ENCODE results near the gene PANK4.

PANK4 gene

GRCh38 chr1:2512862-2513421, 13.5 kb downstream of the PANK4 start:
- no peak for DNase-seq (ENCODE audit: low read depth)

- DNase-seq (ENCODE audit: low read depth), result no peak
These were observed 15.8 kb downstream of the PANK4 start for GRCh38 chr1:2510366-2511155.

GRCh38 chr1:2509589-2509988, 16.8 kb downstream of the PANK4 start:
- no peak for DNase-seq (ENCODE audit: low read depth)

GRCh38 chr1:2508751-2509150, 17.6 kb downstream of the PANK4 start:
- no peak for DNase-seq (ENCODE audit: low read depth)

- no peak for DNase-seq (ENCODE audit: low read depth)
These were observed 18.2 kb downstream of the PANK4 start for GRCh38 chr1:2508180-2508579.

- DNase-seq (ENCODE audit: low read depth), result no peak
These were observed 18.6 kb downstream of the PANK4 start for GRCh38 chr1:2507744-2508155.

GRCh38 chr1:2506901-2507565, 19.4 kb downstream of the PANK4 start:
- no peak for DNase-seq (ENCODE audit: low read depth)

- DNase-seq (ENCODE audit: low read depth), result no peak
These were observed 20.2 kb downstream of the PANK4 start for GRCh38 chr1:2506007-2506860.

- no peak for DNase-seq (ENCODE audit: low read depth)
These were observed 20.9 kb downstream of the PANK4 start for GRCh38 chr1:2505461-2505994.

GRCh38 chr1:2504949-2505272, 21.5 kb downstream of the PANK4 start:
- no peak for DNase-seq (ENCODE audit: low read depth)

- DNase-seq (ENCODE audit: low read depth), result no peak
These were observed 22.0 kb downstream of the PANK4 start for GRCh38 chr1:2504225-2504948.

GRCh38 chr1:2503554-2504224, 22.7 kb downstream of the PANK4 start:
- DNase-seq (ENCODE audit: low read depth), result no peak

- no peak for DNase-seq (ENCODE audit: low read depth)
These were observed 23.5 kb downstream of the PANK4 start for GRCh38 chr1:2502661-2503553.

- no peak for DNase-seq (ENCODE audit: low read depth)
These were observed 24.2 kb downstream of the PANK4 start for GRCh38 chr1:2502210-2502609.

GRCh38 chr1:2501820-2502119, 24.6 kb downstream of the PANK4 start:
- no peak for DNase-seq (ENCODE audit: low read depth)

- DNase-seq (ENCODE audit: low read depth), result no peak
These were observed 25.2 kb downstream of the PANK4 start for GRCh38 chr1:2501041-2501819.

- no peak for DNase-seq (ENCODE audit: low read depth)
These were observed 26.3 kb downstream of the PANK4 start for GRCh38 chr1:2499986-2500596.

GRCh38 chr1:2499260-2499659, 27.1 kb downstream of the PANK4 start:
- no peak for DNase-seq (ENCODE audit: low read depth)

- DNase-seq (ENCODE audit: low read depth), result no peak
These were observed 27.7 kb downstream of the PANK4 start for GRCh38 chr1:2498648-2499047.

All from fibroblast of gingiva (primary cell).